HL-60 (cell line): ENCODE data around the gene ABAT.

ENCODE experiments used
- DNase-seq, 2 experiments: peaks; one replicate each; pipeline ENCODE4 v3.0.0-alpha.2; 2010 to 2020; ENCODE audit warnings: low read depth in 1 of 2, low spot score in 1 of 2
- H3K27ac ChIP-seq: fragments of 250-450 bp; sonication (Bioruptor Pico); replicated peaks from 2 replicates; pipeline ENCODE4 v1.5.1; 2020; ENCODE audit warnings: mild to moderate bottlenecking, moderate library complexity
- H3K27me3 ChIP-seq: fragments of 250-450 bp; sonication (Bioruptor Pico); 2 replicates; pipeline ENCODE4 v1.5.1; 2021; ENCODE audit warnings: mild to moderate bottlenecking, moderate library complexity; ENCODE audit not compliant: insufficient read depth, poor library complexity, severe bottlenecking
- H3K4me3 ChIP-seq: replicated peaks from 2 replicates; pipeline ENCODE4 v1.5.1; 2011; ENCODE audit warnings: mild to moderate bottlenecking, control low read depth, low read length; ENCODE audit not compliant: insufficient read depth
- GABPA ChIP-seq: IDR thresholded peaks from 2 replicates; pipeline ENCODE4 v1.6.1; 2012; ENCODE audit warnings: low read depth
- POLR2AphosphoS5 ChIP-seq: IDR thresholded peaks from 2 replicates; pipeline ENCODE4 v1.6.1; 2012; ENCODE audit warnings: low read depth
- REST ChIP-seq: IDR thresholded peaks from 2 replicates; pipeline ENCODE4 v1.6.1; 2012; ENCODE audit warnings: low read depth; ENCODE audit not compliant: insufficient replicate concordance
- SPI1 ChIP-seq: IDR thresholded peaks from 2 replicates; pipeline ENCODE4 v1.6.1; 2012; ENCODE audit warnings: low read depth, mild to moderate bottlenecking, borderline replicate concordance
- TF ChIP-seq, protein P1 (sequence below): IDR thresholded peaks from one replicate; pipeline ENCODE4 v1.5.1; 2011; ENCODE audit warnings: low read length, control low read depth, inconsistent platforms; ENCODE audit not compliant: insufficient read depth

ABAT gene

GRCh38 chr16:8686031-8686621 is 11.7 kb downstream of the ABAT start:
- TF ChIP-seq POLR2AphosphoS5 (no peak), SPI1 (no peak), GABPA (no peak), REST (no peak)
- TF ChIP-seq, protein P1, sequence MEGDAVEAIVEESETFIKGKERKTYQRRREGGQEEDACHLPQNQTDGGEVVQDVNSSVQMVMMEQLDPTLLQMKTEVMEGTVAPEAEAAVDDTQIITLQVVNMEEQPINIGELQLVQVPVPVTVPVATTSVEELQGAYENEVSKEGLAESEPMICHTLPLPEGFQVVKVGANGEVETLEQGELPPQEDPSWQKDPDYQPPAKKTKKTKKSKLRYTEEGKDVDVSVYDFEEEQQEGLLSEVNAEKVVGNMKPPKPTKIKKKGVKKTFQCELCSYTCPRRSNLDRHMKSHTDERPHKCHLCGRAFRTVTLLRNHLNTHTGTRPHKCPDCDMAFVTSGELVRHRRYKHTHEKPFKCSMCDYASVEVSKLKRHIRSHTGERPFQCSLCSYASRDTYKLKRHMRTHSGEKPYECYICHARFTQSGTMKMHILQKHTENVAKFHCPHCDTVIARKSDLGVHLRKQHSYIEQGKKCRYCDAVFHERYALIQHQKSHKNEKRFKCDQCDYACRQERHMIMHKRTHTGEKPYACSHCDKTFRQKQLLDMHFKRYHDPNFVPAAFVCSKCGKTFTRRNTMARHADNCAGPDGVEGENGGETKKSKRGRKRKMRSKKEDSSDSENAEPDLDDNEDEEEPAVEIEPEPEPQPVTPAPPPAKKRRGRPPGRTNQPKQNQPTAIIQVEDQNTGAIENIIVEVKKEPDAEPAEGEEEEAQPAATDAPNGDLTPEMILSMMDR, result no peak
- Histone ChIP-seq H3K27ac (no peak overlapping the region), H3K27me3 (no peaks in the 10 kb centered on the region), H3K4me3 (no peak overlapping the region)
- no peak for DNase-seq

DNA sequence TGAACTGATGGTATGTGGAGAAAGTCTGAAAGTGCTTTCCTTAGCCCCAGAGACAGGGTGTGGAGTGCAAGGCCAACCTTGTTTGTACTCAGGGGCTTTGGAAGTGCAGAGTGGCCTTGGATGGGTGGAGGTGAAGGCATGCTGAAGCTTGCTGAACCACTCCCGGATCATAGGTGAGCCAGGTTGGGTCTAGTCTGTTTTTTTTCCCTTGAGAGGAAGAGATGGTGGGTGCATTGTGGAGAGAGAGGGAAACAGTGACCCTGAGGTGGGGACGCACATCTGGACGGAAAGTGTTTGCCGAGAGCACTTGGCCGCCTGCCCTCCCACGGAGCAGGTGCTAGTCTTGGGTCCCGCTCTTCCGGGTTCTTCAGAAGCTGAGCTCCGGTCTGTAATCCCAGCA is 12.5 kb downstream of the ABAT start:
- Histone ChIP-seq H3K27ac (no peak overlapping the region), H3K27me3 (no peaks in the 10 kb centered on the region), H3K4me3 (no peak overlapping the region)
- TF ChIP-seq, protein P1, result no peak
- TF ChIP-seq SPI1, result no peak
- TF ChIP-seq POLR2AphosphoS5, result no peak
- TF ChIP-seq REST, result no peak
- TF ChIP-seq GABPA, result no peak
- DNase-seq, result no peak

GRCh38 chr16:8689686-8690085 is 15.3 kb downstream of the ABAT start:
- Histone ChIP-seq H3K4me3 (no peak overlapping the region), H3K27ac (no peak overlapping the region), H3K27me3 (no peaks in the 10 kb centered on the region)
- TF ChIP-seq SPI1 (no peak), POLR2AphosphoS5 (no peak), REST (no peak), GABPA (no peak)
- TF ChIP-seq, protein P1, result no peak
- no peak for DNase-seq
